ENCODE data around the gene TUBB4A.
"Not testable (repeated sequence)": the region's sequence is repeated elsewhere in the genome, so short reads cannot be mapped to it uniquely, and the experiment has no call there.

Gene TUBB4A

DNA sequence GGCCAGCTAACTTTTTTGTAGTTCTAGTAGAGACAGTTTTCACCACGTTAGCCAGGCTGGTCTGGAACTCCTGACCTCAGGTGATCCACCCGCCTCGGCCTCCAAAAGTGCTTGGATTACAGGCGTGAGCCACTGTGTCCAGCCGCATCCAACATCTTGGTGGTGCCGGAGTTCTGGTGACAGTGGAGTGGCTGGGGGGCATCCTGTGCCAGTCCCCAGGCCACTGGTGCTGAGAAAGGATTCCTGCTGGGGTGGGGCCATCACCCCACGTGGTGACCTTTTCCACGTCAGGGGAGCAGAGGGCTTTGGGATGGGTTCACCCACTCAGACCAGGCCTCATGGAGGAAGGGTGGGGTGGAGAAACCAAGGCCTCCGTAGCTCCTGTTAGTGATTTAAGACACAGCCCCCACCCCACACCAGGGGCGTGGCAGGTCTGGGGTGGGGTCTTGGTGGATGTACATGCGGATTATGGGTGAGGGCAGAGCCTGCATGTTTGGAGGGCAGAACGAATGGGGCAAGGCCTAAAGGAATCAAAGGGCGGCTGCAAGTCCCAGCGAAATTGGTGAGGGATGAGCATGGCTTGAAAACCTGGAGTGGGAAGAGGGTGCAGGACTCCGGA is 12.9 kb upstream of the TUBB4A start:
- TF ChIP-seq CTCF (conservative IDR thresholded peaks at IDR 0.05; ENCODE audit: low read depth, low read length) = no peak
- H3K4me3 ChIP-seq (ENCODE audit: low read depth, low read length) = no peak overlapping the region
- no peak for DNase-seq (ENCODE audit: low read depth)

DNA sequence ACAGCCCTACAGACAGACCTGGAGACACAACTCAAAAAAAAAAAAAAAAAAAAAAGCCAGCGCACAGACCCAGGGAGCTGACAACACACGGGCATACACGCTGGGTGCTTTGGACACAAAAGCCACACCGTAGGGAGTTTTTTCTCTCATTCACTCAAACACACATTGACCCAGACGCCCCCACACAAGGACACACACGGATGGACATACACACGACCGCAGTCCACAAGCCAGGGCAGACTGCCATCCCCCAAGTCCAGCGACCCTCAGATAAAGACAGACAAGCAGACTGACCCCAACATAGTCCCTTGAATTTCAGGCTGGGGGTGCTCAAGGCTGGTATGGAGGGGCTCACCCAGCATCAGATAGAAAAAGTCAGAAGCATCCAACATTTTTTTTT is 12.0 kb upstream of the TUBB4A start:
- TF ChIP-seq CTCF (conservative IDR thresholded peaks at IDR 0.05; ENCODE audit: low read depth, low read length) = no peak
- no peak overlapping the region for H3K4me3 ChIP-seq (ENCODE audit: low read depth, low read length)
- no peak for DNase-seq (ENCODE audit: low read depth)

DNA sequence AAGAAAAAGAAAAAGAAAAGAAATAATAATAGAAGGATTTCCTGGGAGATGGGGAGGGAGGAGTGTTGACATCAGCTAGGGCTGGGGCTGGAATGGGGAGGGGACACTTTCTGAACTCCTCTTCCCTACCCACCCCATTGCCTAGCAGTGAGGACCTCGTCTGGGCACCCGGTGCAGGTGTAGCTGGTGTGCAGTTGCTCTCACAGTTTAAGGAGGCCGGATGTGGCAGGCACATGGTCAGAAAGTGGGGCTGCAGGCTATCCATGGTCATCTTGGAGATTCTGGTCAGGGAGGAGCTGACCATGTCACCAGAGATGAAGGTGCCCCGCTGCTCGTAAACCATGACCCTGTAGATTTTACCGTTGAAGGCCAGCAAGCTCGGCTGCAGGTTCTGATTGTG is 8.5 kb upstream of the TUBB4A start:
- DNase-seq (ENCODE audit: low read depth) = no peak
- H3K4me3 ChIP-seq (ENCODE audit: low read depth, low read length) = no peak overlapping the region
- TF ChIP-seq CTCF (conservative IDR thresholded peaks at IDR 0.05; ENCODE audit: low read depth, low read length) = no peak

GRCh38 chr19:6509118-6509971 is 7.2 kb upstream of the TUBB4A start:
- DNase-seq (ENCODE audit: low read depth) = no peak
- H3K4me3 ChIP-seq (ENCODE audit: low read depth, low read length) = no peak overlapping the region
- TF ChIP-seq CTCF (conservative IDR thresholded peaks at IDR 0.05; ENCODE audit: low read depth, low read length) = no peak

- not testable (repeated sequence) for H3K4me3 ChIP-seq (ENCODE audit: low read depth, low read length); DNase-seq (ENCODE audit: low read depth)
Observed at GRCh38 chr19:6508028-6508771, 6.1 kb upstream of the TUBB4A start.

- DNase-seq (ENCODE audit: low read depth) = no peak
- no peak overlapping the region for H3K4me3 ChIP-seq (ENCODE audit: low read depth, low read length)
- no peak for TF ChIP-seq CTCF (conservative IDR thresholded peaks at IDR 0.05; ENCODE audit: low read depth, low read length)
Observed at GRCh38 chr19:6503407-6504201, 1.5 kb upstream of the TUBB4A start.

Measured in choroid plexus epithelial cell (primary cell).